HG03354 (cell line): ENCODE data around the gene FREM2.

ENCODE experiments used
- ATAC-seq: cut with Tn5 transposase; IDR thresholded peaks from one replicate; pipeline ENCODE4 v1.9.1; 2021; ENCODE audit warnings: mild to moderate bottlenecking; ENCODE audit not compliant: unreplicated experiment, poor library complexity, severe bottlenecking

FREM2 gene

GRCh38 chr13:38875186-38875875 is 188.5 kb downstream of the FREM2 start:
- ATAC-seq: no peak

GRCh38 chr13:38879278-38879677 is 192.4 kb downstream of the FREM2 start:
- ATAC-seq: no peak

- ATAC-seq: no peak
Observed at GRCh38 chr13:38879786-38880185, 192.9 kb downstream of the FREM2 start.

GRCh38 chr13:38880397-38880796 is 193.5 kb downstream of the FREM2 start:
- no peak for ATAC-seq

GRCh38 chr13:38883783-38884182 is 196.9 kb downstream of the FREM2 start:
- ATAC-seq: no peak

GRCh38 chr13:38888309-38888708 is 201.4 kb downstream of the FREM2 start:
- no peak for ATAC-seq

GRCh38 chr13:38895075-38895474 is 208.2 kb downstream of the FREM2 start:
- ATAC-seq: no peak

GRCh38 chr13:38897521-38897920 is 210.6 kb downstream of the FREM2 start:
- ATAC-seq: no peak

- no peak for ATAC-seq
Observed at GRCh38 chr13:38898481-38898880, 211.6 kb downstream of the FREM2 start.

- ATAC-seq: no peak
Observed at GRCh38 chr13:38899571-38899970, 212.7 kb downstream of the FREM2 start.

- ATAC-seq: no peak
Observed at GRCh38 chr13:38900188-38900587, 213.3 kb downstream of the FREM2 start.

GRCh38 chr13:38902551-38902950 is 215.7 kb downstream of the FREM2 start:
- no peak for ATAC-seq

GRCh38 chr13:38905081-38905480 is 218.2 kb downstream of the FREM2 start:
- ATAC-seq: no peak

GRCh38 chr13:38905861-38906260 is 219.0 kb downstream of the FREM2 start:
- no peak for ATAC-seq

- ATAC-seq: no peak
Observed at GRCh38 chr13:38908574-38908973, 221.7 kb downstream of the FREM2 start.

GRCh38 chr13:38914070-38914469 is 227.2 kb downstream of the FREM2 start:
- ATAC-seq: no peak

GRCh38 chr13:38921081-38921480 is 234.2 kb downstream of the FREM2 start:
- no peak for ATAC-seq

GRCh38 chr13:38922170-38922569 is 235.3 kb downstream of the FREM2 start:
- no peak for ATAC-seq

GRCh38 chr13:38933786-38934185 is 246.9 kb downstream of the FREM2 start:
- ATAC-seq: no peak
